Osteoblast (primary cell): ENCODE measurements around the gene ANKRD44. TPM values are rescaled to one million over a fixed set of nuclear protein-coding genes. Genes with fewer than 3 reads are reported as not detected.

Experiments used
- DNase-seq: peaks from one replicate; pipeline ENCODE4 v3.0.0; 2011; ENCODE audit warnings: low spot score, mixed read lengths; ENCODE audit not compliant: insufficient read length; ENCODE audit errors: missing footprints
- H2AFZ ChIP-seq: 2 replicates; pipeline ENCODE4 v1.6.0; 2011; ENCODE audit warnings: mild to moderate bottlenecking, low read length
- H3K27ac ChIP-seq: 2 replicates; pipeline ENCODE4 v1.5.1; 2011; ENCODE audit warnings: mild to moderate bottlenecking, low read depth, low read length, moderate library complexity
- H3K27me3 ChIP-seq: 2 replicates; pipeline ENCODE4 v1.6.0; 2012; ENCODE audit warnings: mild to moderate bottlenecking, control low read depth, inconsistent platforms, low read length, moderate library complexity; ENCODE audit not compliant: insufficient read depth
- H3K36me3 ChIP-seq: 2 replicates; pipeline ENCODE4 v1.5.1; 2011; ENCODE audit warnings: mild to moderate bottlenecking, low read length, control low read depth, moderate library complexity; ENCODE audit not compliant: insufficient read depth
- H3K4me1 ChIP-seq: 2 replicates; pipeline ENCODE4 v1.5.1; 2011; ENCODE audit warnings: mild to moderate bottlenecking, low read length, control low read depth, moderate library complexity; ENCODE audit not compliant: insufficient read depth
- H3K4me2 ChIP-seq: 2 replicates; pipeline ENCODE4 v1.6.0; 2011; ENCODE audit warnings: mild to moderate bottlenecking, low read length; ENCODE audit not compliant: insufficient read depth
- H3K4me3 ChIP-seq: fragments of 200-600 bp; sonication (generic); 3 replicates; pipeline ENCODE4 v1.5.1; 2012; ENCODE audit warnings: mild to moderate bottlenecking, low read length, inconsistent platforms; ENCODE audit not compliant: insufficient read depth
- H3K79me2 ChIP-seq: 2 replicates; pipeline ENCODE4 v1.6.0; 2012; ENCODE audit warnings: mild to moderate bottlenecking, low read length, control low read depth, inconsistent platforms; ENCODE audit not compliant: insufficient read depth
- H3K9me3 ChIP-seq: 2 replicates; pipeline ENCODE4 v1.5.1; 2011; ENCODE audit warnings: low read depth, low read length, control low read depth
- H4K20me1 ChIP-seq: 2 replicates; pipeline ENCODE4 v1.6.0; 2012; ENCODE audit warnings: mild to moderate bottlenecking, low read length, control low read depth; ENCODE audit not compliant: insufficient read depth
- CTCF ChIP-seq: IDR thresholded peaks from 2 replicates; pipeline ENCODE4 v1.5.1; 2011; ENCODE audit warnings: mild to moderate bottlenecking, low read depth, low read length, moderate library complexity; ENCODE audit errors: extremely low read depth
- total RNA-seq: library from RNA; depleted of rRNA; stranded (reverse); fragments of >200 nt; gene quantifications from 2 replicates; pipeline ENCODE4 v1.2.3, GENCODE V29; 2012

ANKRD44 gene
- total RNA-seq, 1 donor = 44.5 TPM

- H3K27ac ChIP-seq = no peak overlapping the region
- peaks cover 20% of the 10 kb centered on the region for H3K4me1 ChIP-seq
- no peaks in the 10 kb centered on the region for H3K36me3 ChIP-seq
- no peak for DNase-seq
- no peaks in the 10 kb centered on the region for H3K9me3 ChIP-seq
- H4K20me1 ChIP-seq = no peaks in the 10 kb centered on the region
- H3K4me3 ChIP-seq = no peak overlapping the region
- no peak overlapping the region for H3K4me2 ChIP-seq
- H3K79me2 ChIP-seq = no peaks in the 10 kb centered on the region
- H3K27me3 ChIP-seq = no peaks in the 10 kb centered on the region
- H2AFZ ChIP-seq = no peak overlapping the region
- TF ChIP-seq CTCF = no peak
Measured at GRCh38 chr2:197103363-197103762, 207.2 kb downstream of the ANKRD44 start.

DNA sequence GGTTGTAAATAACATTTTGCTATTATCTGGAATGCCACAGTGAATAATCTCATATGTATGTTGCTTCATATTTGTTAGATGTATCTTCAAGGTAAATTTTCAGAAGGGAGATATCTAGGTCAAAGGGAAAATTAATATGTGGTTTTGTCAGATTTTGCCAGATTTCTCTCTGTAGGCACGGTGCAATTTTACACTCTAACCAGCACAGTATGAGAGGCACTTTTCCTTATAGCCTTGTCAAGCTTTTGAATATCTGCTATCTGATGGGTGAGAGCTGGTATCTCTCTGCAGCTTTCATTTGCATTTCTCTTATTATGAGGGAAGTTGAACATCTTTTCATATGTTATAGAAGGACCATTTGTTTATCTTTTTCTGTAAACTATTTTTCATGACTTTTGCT lies 208.3 kb downstream of the ANKRD44 start:
- H3K36me3 ChIP-seq = no peaks in the 10 kb centered on the region
- no peaks in the 10 kb centered on the region for H3K27me3 ChIP-seq
- no peak for DNase-seq
- no peaks in the 10 kb centered on the region for H4K20me1 ChIP-seq
- H3K4me3 ChIP-seq = no peak overlapping the region
- H3K4me2 ChIP-seq = no peak overlapping the region
- no peak for TF ChIP-seq CTCF
- no peaks in the 10 kb centered on the region for H3K79me2 ChIP-seq
- H3K4me1 ChIP-seq = peaks cover 19% of the 10 kb centered on the region
- H3K27ac ChIP-seq = no peak overlapping the region
- H3K9me3 ChIP-seq = no peaks in the 10 kb centered on the region
- H2AFZ ChIP-seq = no peak overlapping the region

- no peak overlapping the region for H2AFZ ChIP-seq
- H3K9me3 ChIP-seq = no peaks in the 10 kb centered on the region
- H3K4me1 ChIP-seq = peaks cover 14% of the 10 kb centered on the region
- no peak overlapping the region for H3K27ac ChIP-seq
- H3K4me2 ChIP-seq = no peak overlapping the region
- no peak for TF ChIP-seq CTCF
- no peaks in the 10 kb centered on the region for H3K79me2 ChIP-seq
- H3K36me3 ChIP-seq = no peaks in the 10 kb centered on the region
- no peak for DNase-seq
- no peak overlapping the region for H3K4me3 ChIP-seq
- no peaks in the 10 kb centered on the region for H3K27me3 ChIP-seq
- no peaks in the 10 kb centered on the region for H4K20me1 ChIP-seq
Measured at GRCh38 chr2:197101519-197101918, 209.1 kb downstream of the ANKRD44 start.

DNA sequence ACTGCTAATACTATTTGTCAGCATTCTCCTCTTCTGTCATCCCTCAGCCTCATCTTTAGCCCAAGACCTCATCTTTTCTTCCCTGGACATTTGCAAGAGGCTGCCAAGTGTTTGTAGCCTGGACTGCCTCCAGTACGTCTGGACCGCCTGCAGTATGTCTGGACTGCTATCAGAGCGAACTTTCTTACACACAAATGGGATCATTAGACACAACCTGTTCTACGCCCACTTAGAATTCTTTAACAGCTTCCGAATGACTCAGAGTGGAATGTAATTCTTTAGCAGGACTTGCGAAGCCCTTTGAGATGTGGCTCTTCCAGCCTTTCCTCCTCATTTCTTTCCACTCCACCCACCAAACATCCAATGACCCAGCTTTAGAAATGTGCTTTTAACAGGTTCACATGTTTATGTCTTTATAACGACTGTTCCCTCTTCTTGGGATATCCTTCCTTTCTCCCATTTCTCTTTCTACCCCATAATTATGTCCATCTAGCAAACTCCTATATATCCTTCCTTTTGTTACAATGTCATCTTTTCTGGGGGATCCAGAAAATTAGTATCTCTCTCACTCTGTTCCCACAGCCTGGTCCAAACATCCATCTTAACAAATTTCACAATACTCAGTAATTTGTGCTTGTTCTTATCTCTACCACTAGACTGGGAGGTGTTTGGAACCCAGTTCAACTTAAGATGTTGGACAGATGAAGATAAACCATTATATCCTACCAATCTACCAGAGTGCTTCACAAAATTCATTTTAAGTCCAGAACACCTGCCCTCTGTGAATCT lies 212.8 kb downstream of the ANKRD44 start:
- H3K27me3 ChIP-seq = no peaks in the 10 kb centered on the region
- H3K4me1 ChIP-seq = peaks cover 14% of the 10 kb centered on the region
- no peaks in the 10 kb centered on the region for H3K9me3 ChIP-seq
- H3K79me2 ChIP-seq = no peaks in the 10 kb centered on the region
- TF ChIP-seq CTCF = no peak
- H4K20me1 ChIP-seq = no peaks in the 10 kb centered on the region
- no peak for DNase-seq
- no peak overlapping the region for H3K27ac ChIP-seq
- no peak overlapping the region for H3K4me3 ChIP-seq
- H3K4me2 ChIP-seq = peak overlapping the region; percentile 10
- H3K36me3 ChIP-seq = no peaks in the 10 kb centered on the region
- no peak overlapping the region for H2AFZ ChIP-seq
